UCSD-AML1 (cell line): Measurements from ENCODE around the gene CD22.

ENCODE experiments used
- DNase-seq: peaks from one replicate; lab custom pipeline; 2025; ENCODE audit not compliant: unreplicated experiment; lab: John Stamatoyannopoulos, UW

Gene CD22

DNA sequence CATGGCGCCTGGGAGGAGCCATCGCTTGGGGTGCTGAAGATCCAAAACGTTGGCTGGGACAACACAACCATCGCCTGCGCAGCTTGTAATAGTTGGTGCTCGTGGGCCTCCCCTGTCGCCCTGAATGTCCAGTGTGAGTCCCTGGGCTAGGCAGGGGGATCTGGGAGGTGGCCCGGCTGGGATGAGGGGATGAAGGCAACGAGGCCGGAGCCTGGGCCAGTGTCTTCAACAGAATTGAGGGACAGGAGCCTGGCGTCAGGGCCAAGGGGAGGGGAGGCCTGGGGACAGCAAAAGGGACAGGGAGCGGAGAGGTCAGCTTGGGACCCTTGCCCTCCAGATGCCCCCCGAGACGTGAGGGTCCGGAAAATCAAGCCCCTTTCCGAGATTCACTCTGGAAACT lies 12.0 kb downstream of the CD22 start:
- DNase-seq, result no peak

GRCh38 chr19:35341565-35342225 lies 12.7 kb downstream of the CD22 start:
- no peak for DNase-seq

GRCh38 chr19:35342430-35342829 lies 13.4 kb downstream of the CD22 start:
- DNase-seq, result no peak

DNA sequence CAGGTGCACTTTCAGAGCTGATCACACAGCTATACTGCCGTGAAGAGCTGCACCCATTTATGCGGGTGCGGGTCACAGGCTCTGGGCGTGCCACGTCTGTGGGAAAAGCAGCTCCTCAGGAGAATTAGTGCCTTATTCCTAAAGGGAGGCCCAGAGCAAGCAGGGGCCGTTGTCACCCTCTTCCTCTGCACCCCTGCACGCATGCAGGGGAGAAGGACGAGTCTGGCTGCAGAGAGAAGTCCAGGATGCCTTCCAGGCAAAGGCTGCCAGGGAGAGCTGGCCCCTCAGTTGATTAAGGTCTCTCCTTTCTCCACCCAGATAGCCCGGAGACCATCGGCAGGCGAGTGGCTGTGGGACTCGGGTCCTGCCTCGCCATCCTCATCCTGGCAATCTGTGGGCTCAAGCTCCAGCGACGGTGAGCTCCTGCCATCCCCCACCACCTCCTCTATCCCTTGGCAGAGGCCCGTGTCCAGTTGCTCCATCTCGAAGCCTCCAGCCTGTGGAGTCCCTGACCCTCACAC lies 15.6 kb downstream of the CD22 start:
- DNase-seq, result no peak

DNA sequence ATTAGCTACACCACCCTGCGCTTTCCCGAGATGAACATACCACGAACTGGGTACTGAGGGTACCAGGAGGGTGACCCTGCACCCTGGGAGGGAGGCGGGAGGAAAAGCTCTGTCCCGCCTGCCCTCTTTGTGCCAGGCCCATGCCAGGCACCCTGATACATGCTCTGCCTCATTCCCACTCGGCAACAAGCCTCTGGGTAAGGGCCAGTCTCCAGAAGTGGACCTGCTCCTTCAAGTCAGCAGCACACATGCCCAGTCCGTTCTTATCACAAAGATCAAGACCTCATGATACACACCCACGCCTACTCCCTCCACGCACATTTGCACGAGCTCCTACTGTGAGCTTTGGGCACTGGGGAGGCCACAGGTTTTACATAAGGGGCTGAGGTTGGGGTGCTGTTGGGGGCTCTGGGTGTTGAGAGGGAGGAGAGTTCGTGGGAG lies 16.7 kb downstream of the CD22 start:
- DNase-seq, result no peak

GRCh38 chr19:35346193-35347052 lies 17.4 kb downstream of the CD22 start:
- peak; percentile 52 for DNase-seq

GRCh38 chr19:35347171-35347929 lies 18.4 kb downstream of the CD22 start, which contains the start of gene FFAR1:
FFAR1 (plus strand) TSS chr19:35347902; CDS start chr19:35351552, 3,650 bp downstream.
- peak; percentile 45 for DNase-seq

- DNase-seq, result no peak
Measured at GRCh38 chr19:35347930-35348298, 18.9 kb downstream of the CD22 start.

DNA sequence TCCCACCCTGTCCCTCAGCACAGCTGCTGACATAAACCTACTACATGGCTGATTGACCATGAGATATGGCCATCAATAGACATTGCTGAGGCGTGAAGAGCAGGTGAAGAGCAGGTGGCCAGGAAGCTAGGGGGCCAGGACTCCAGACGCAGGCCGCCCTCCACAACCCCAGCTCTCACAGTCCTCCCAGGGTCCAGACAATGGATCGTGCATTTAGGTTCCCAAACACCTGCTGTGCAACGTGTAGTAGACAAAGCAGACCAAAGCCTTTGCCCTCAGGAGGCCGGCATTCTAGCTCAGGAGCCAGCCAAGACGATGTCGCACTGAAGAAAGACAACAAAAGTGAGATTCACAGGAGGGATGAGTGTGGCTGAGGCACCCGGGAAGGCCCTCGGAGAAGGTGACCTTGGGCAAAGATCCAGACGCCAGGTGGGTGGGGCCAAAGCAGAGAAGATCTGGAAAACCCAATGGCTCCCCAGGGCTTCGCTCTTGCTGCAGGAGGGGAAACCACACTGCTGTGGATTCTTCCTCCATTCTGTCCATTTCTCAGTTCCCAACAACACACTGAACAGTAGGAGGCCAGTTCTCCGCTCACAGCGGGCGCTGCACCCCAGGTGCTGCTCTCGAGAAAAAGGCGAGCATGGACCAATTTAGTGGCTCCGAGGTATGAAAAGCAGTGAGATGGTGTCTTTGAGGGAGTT lies 20.1 kb downstream of the CD22 start:
- DNase-seq, result no peak

DNA sequence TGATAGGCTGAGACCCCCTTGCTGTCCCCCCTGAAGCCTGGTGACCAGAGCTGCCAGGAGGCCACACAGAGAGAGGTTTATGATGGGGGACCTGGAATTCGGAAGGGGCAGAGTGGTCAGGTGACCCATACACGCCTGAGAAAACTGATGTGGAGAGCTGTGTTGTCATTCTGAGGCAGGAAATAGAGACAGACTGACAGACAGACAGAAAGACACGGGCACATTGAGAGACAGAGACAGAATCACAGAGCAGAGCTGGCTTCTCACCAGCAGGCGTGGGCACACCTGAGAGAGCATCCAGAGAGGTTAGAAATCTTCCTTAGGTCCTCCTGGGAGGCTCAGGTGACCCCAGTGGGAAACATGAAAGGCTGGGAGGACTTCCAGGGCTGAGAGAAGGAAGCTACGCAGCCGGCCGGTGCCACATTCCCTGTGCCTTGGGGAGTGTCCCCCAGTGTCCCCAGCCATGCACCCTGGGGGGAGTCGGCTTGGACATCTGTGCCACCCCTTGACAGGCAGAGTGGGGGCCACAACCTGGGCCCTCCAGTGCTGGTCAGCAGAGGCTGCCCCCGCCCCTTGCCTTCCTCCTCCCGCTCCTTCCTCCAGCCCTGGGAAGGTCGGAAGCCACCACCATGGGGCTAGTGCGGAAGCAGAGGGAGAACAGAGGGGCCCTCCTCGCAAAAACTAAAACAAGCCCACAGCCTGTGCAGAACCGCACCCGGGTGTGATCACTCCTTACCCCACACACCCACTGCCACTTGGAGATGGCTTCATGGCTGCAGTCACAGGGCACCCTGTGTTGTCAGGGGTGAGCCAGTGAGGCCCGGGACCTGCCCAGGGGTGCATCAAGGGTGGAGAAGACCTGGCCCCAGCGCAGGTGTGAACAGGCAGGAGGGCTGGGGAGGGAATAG lies 20.9 kb downstream of the CD22 start:
- no peak for DNase-seq

- no peak for DNase-seq
Measured at GRCh38 chr19:35350591-35350990, 21.6 kb downstream of the CD22 start.

DNA sequence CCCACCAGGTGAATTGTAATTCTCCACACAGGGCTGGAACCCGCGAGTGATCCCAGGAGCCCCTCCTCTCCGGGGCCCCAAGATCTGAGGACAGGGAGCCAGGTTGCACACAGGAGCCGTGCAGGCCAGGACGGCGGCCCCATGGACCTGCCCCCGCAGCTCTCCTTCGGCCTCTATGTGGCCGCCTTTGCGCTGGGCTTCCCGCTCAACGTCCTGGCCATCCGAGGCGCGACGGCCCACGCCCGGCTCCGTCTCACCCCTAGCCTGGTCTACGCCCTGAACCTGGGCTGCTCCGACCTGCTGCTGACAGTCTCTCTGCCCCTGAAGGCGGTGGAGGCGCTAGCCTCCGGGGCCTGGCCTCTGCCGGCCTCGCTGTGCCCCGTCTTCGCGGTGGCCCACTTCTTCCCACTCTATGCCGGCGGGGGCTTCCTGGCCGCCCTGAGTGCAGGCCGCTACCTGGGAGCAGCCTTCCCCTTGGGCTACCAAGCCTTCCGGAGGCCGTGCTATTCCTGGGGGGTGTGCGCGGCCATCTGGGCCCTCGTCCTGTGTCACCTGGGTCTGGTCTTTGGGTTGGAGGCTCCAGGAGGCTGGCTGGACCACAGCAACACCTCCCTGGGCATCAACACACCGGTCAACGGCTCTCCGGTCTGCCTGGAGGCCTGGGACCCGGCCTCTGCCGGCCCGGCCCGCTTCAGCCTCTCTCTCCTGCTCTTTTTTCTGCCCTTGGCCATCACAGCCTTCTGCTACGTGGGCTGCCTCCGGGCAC lies 22.6 kb downstream of the CD22 start:
- no peak for DNase-seq

- DNase-seq, result no peak
Measured at GRCh38 chr19:35352177-35352447, 23.1 kb downstream of the CD22 start.

GRCh38 chr19:35352448-35353304 lies 23.7 kb downstream of the CD22 start:
- peak; percentile 40 for DNase-seq

DNA sequence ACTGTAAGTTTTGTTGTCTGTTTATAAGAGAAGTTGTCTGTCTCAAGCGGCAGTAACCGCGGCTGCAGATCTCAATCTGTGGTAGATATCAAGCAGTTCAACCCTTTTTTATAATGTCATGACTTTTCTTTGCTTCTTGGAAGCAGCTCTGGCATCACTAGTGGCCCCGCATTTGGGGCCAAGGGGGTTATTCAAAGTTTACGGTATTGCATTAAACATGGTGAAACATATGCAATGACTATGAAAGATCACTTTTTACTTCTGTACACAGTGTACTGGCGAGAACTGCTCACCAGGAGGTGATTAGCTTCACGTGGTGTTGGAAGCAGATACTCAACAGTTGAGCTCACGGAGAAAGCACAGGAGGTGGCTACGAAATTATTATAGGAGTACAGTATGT lies 24.6 kb downstream of the CD22 start:
- DNase-seq, result no peak

DNA sequence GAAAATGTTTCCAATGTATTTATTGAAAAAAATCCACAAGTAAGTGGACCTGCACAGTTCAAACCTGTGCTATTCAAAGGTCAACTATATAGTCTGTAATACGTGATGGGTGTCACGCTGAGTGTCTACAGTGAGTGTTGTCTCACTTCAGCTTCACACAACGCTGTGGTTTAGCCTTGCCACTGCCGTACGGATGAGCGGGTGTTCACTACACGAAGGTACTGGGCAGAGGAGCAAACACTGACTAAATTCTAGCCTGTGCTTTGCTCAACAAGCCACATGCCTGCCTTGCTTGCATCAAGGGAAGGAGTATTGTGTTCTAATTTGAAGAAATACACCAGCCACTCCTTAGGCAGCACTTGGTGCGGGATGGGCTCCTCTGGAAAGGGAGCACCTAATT lies 25.9 kb downstream of the CD22 start:
- no peak for DNase-seq

DNA sequence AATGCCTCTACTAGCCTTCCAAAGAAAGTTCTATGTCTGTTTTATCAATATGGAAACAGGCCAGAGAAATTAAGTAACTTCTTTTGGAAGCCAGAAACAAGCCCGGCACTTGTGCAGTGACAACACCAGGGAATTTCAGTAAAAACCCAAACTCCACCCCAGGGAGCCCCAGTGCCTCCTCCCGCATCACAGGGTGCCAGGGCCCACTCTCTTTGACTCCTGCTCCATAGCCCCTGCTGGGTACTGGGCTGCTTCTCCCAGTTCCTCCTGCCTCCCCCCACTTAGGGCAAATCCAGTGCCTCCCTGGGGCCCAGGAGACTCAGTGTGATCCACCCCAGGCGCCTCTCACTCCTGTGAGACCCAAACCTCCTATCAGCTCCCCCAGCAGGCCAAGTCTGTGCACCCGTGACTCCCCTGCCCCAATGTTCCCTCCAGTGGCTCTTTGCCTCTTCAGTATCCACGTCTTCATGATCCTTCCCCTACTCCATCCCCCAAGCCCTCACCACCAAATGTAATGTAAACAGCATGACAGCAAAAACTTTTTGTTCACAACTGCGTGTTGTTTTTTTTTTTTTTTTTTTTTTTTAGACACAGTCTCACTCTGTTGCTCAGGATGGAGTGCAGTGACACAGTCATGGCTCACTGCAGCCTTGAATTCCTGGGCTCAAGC lies 26.9 kb downstream of the CD22 start:
- DNase-seq, result no peak
